GM12878 (cell line): ENCODE measurements around the gene PDCD10. TPM values are rescaled to one million over a fixed set of nuclear protein-coding genes. Genes with fewer than 3 reads are reported as not detected.

ENCODE experiments used
- ATAC-seq: fragments of 200-7000 bp; cut with Tn5 transposase; 3 replicates; pipeline ENCODE4 v1.9.1; 2020; ENCODE audit warnings: mild to moderate bottlenecking, moderate library complexity
- BruUV-seq: library from RNA; stranded (reverse); fragments of 400-500 nt; replicated peaks from 2 replicates; lab custom pipeline; 2021; lab: Mats Ljungman, UMichigan
- CTCF ChIA-PET: fragments of 300-600 bp; sonication (Branson Sonifier 250); formaldehyde crosslinking; extraction: SDS; loops from one replicate; lab custom pipeline; 2021; ENCODE audit warnings: inconsistent platforms; lab: Yijun Ruan, JAX
- POLR2A ChIA-PET: fragments of 350-600 bp; formaldehyde crosslinking; extraction: SDS; loops from one replicate; lab custom pipeline; 2021; ENCODE audit warnings: inconsistent platforms; lab: Charles Lee
- RAD21 ChIA-PET: fragments of 300-600 bp; sonication (Branson Sonifier 250); formaldehyde crosslinking; loops from one replicate; lab custom pipeline; 2023; ENCODE audit warnings: antibody characterized with exemption; ENCODE audit not compliant: unreplicated experiment; lab: Charles Lee
- SMC1A ChIA-PET: fragments of 300-600 bp; sonication (Branson Sonifier 250); formaldehyde crosslinking; loops from one replicate; lab custom pipeline; 2023; ENCODE audit not compliant: unreplicated experiment, uncharacterized antibody; lab: Charles Lee
- DNase-seq: peaks from one replicate; pipeline ENCODE4 v3.0.0-alpha.2; 2011; ENCODE audit warnings: low read depth, low spot score
- FAIRE-seq: peaks from 3 replicates; lab custom pipeline; 2011; peaks lifted over from hg19 to GRCh38; lab: Jason Lieb, UNC
- H2AFZ ChIP-seq: 2 replicates; pipeline ENCODE4 v1.6.0; 2011; ENCODE audit warnings: low read depth, low read length, control low read depth; ENCODE audit not compliant: control insufficient read depth
- H3K27ac ChIP-seq: 2 replicates; pipeline ENCODE4 v1.5.1; 2011; ENCODE audit warnings: control low read depth; ENCODE audit not compliant: control insufficient read depth, insufficient read depth
- H3K27me3 ChIP-seq, 2 experiments: replicated peaks in 1 of 2; 2 replicates each; pipeline versions ENCODE4 v1.6.0 to v1.6.1; 2011; ENCODE audit warnings: low read length in 1 of 2; ENCODE audit not compliant: control insufficient read depth in 2 of 2, insufficient read depth in 2 of 2
- H3K36me3 ChIP-seq, 2 experiments: 2 replicates each; pipeline ENCODE4 v1.5.1; 2011; ENCODE audit warnings: low read length in 1 of 2; ENCODE audit not compliant: control insufficient read depth in 2 of 2, insufficient read depth in 2 of 2
- H3K4me1 ChIP-seq: 2 replicates; pipeline ENCODE4 v1.6.1; 2011; ENCODE audit warnings: mild to moderate bottlenecking, low read length, moderate library complexity, mixed read lengths; ENCODE audit not compliant: control insufficient read depth, insufficient read depth
- H3K4me2 ChIP-seq: 2 replicates; pipeline ENCODE4 v1.6.0; 2011; ENCODE audit warnings: control low read depth; ENCODE audit not compliant: control insufficient read depth, insufficient read depth
- H3K4me3 ChIP-seq: fragments of 200-600 bp; sonication (generic); 2 replicates; pipeline ENCODE4 v1.5.1; 2016
- H3K79me2 ChIP-seq: 2 replicates; pipeline ENCODE4 v1.6.0; 2011; ENCODE audit warnings: low read length; ENCODE audit not compliant: control insufficient read depth, insufficient read depth
- H3K9ac ChIP-seq: 2 replicates; pipeline ENCODE4 v1.8.0; 2011; ENCODE audit warnings: low read length, control low read depth, mixed read lengths; ENCODE audit not compliant: control insufficient read depth, insufficient read depth
- H3K9me3 ChIP-seq: replicated peaks from 3 replicates; pipeline ENCODE4 v1.5.1; 2011; ENCODE audit warnings: mild to moderate bottlenecking, low read length; ENCODE audit not compliant: control insufficient read depth, insufficient read depth
- H4K20me1 ChIP-seq: 2 replicates; pipeline ENCODE4 v1.6.0; 2011; ENCODE audit not compliant: control insufficient read depth, insufficient read depth
- CBX3 ChIP-seq: fragments of 200-600 bp; sonication (generic); IDR thresholded peaks from 2 replicates; pipeline ENCODE4 v1.6.1; 2016; ENCODE audit warnings: low read depth, borderline replicate concordance
- CREB1 ChIP-seq: IDR thresholded peaks from 2 replicates; pipeline ENCODE4 v1.6.1; 2012; ENCODE audit warnings: low read depth, mild to moderate bottlenecking, inconsistent platforms
- GATAD2B ChIP-seq: fragments of 450-650 bp; conservative IDR thresholded peaks from 2 replicates; pipeline ENCODE4 v1.6.1; 2017; ENCODE audit warnings: low read depth, mild to moderate bottlenecking, moderate library complexity
- MTA2 ChIP-seq: fragments of 450-650 bp; IDR thresholded peaks from 2 replicates; pipeline ENCODE4 v1.6.1; 2016; ENCODE audit warnings: low read depth, mild to moderate bottlenecking, moderate library complexity
- POLR2AphosphoS2 ChIP-seq: IDR thresholded peaks from 2 replicates; pipeline ENCODE4 v1.6.1; 2011; ENCODE audit warnings: low read depth, mild to moderate bottlenecking, low read length, improper control_type of control experiment, moderate library complexity
- PRDM15 ChIP-seq: fragments of 450-650 bp; formaldehyde crosslinking; IDR thresholded peaks from 2 replicates; pipeline ENCODE4 v1.4.0; 2020; ENCODE audit warnings: mild to moderate bottlenecking, moderate library complexity
- RB1 ChIP-seq: fragments of 450-650 bp; formaldehyde crosslinking; IDR thresholded peaks from 2 replicates; pipeline ENCODE4 v1.6.1; 2017; ENCODE audit warnings: mild to moderate bottlenecking, borderline replicate concordance
- RBBP5 ChIP-seq: fragments of 200-600 bp; sonication (generic); conservative IDR thresholded peaks from 2 replicates; pipeline ENCODE4 v1.6.1; 2016
- REST ChIP-seq: IDR thresholded peaks from 2 replicates; pipeline ENCODE4 v1.6.1; 2012; ENCODE audit warnings: mild to moderate bottlenecking, low read depth, low read length
- TCF7 ChIP-seq: IDR thresholded peaks from 2 replicates; pipeline ENCODE4 v1.6.1; 2014; ENCODE audit warnings: antibody characterized with exemption, borderline replicate concordance
- YY1 ChIP-seq: IDR thresholded peaks from 2 replicates; pipeline ENCODE4 v1.6.1; 2011; ENCODE audit warnings: low read depth, mild to moderate bottlenecking, low read length
- WGBS: methylation state at CpG from one replicate; pipeline ENCODE4 v1.1.6; 2016; ENCODE audit warnings: low lambda C conversion rate; ENCODE audit not compliant: insufficient replicate concordance, insufficient coverage; ENCODE audit errors: missing lambda C conversion rate; 5-methylcytosine and 5-hydroxymethylcytosine counted together
- in situ Hi-C: fragments of 300-500 bp; cut with MboI; formaldehyde crosslinking; loops from 9 replicates; pipeline ENCODE4 v1.14.3; 2018; ENCODE audit warnings: mixed read lengths
- intact Hi-C: fragments of 100-400 bp; cut with micrococcal nuclease; formaldehyde crosslinking; loops from one replicate; pipeline ENCODE4 v1.14.2; 2022; ENCODE audit not compliant: unreplicated experiment
- polyA plus RNA-seq, 11 experiments: library from polyadenylated mRNA; depleted of rRNA in 4 of 11; unstranded in 6 of 11; stranded (reverse) in 5 of 11; fragments of >200 nt; fragmentation: Nextera tagmentation in 4 of 11; fragmentation: Illumina TruSeq in 1 of 11; extraction: Ambion mirVana in 4 of 11; extraction: Trizol in 1 of 11; gene quantifications; 1 replicate in 1 of 11; 2 replicates in 10 of 11; pipeline versions ENCODE4 v1.2.1 to v1.2.3, GENCODE V29; 2011 to 2016; ENCODE audit warnings: inconsistent platforms in 2 of 11, missing spikeins in 2 of 11, low read depth in 1 of 11
- total RNA-seq, 4 experiments: library from RNA; depleted of rRNA in 3 of 4; stranded (reverse); fragments of >200 nt in 3 of 4; fragmentation: Illumina TruSeq in 1 of 4; extraction: Trizol in 1 of 4; gene quantifications; 2 replicates each; pipeline versions ENCODE4 v1.2.1 to v1.2.3, GENCODE V29; 2013 to 2021

PDCD10 gene
- total and polyA plus RNA-seq, 10 of the 15 experiments (the other 5 are each of a cell fraction or from before 2014, with no cell fraction given), result 64.1 to 247 (median 125) TPM

- Histone ChIP-seq H3K4me3 (no peak overlapping the region), H3K79me2 (no peaks in the 10 kb centered on the region), H3K4me2 (no peak overlapping the region), H3K9me3 (no peaks in the 10 kb centered on the region), H3K9ac (no peak overlapping the region), H3K27ac (no peak overlapping the region), H3K27me3 (no peaks in the 10 kb centered on the region; a peak in 1 of 4 replicates), H4K20me1 (no peaks in the 10 kb centered on the region), H3K4me1 (no peaks in the 10 kb centered on the region), H3K36me3 (no peaks in the 10 kb centered on the region), H2AFZ (no peak overlapping the region)
- BruUV-seq, result no TSS peak
- TF ChIP-seq RBBP5, result no peak
- no peak for TF ChIP-seq PRDM15 (CRISPR knock-in tag)
- SMC1A ChIA-PET, result no interaction called here
- RAD21 ChIA-PET, result no interaction called here
- in situ Hi-C loops (no loop called here), intact Hi-C loops (no loop called here)
- WGBS, result 53% methylated on average over 3 of the region's 3 CpGs
- DNase-seq (no peak), FAIRE-seq (no peak), ATAC-seq (no peak)
- POLR2A ChIA-PET, result no interaction called here
- CTCF ChIA-PET, result no interaction called here
Measured at GRCh38 chr3:167657684-167658225, 76.9 kb downstream of the PDCD10 start.

GRCh38 chr3:167656821-167657220, 77.9 kb downstream of the PDCD10 start:
- SMC1A ChIA-PET, result interaction anchor here (1.0 kb wide), 1 partner anchor 118 kb away, joined by 3 read pairs; no protein-coding TSS in a partner anchor
- TF ChIP-seq CBX3 (no peak), YY1 (no peak), RB1 (no peak), MTA2 (no peak), TCF7 (no peak), POLR2AphosphoS2 (no peak), GATAD2B (no peak), REST (no peak), CREB1 (no peak)

More at GRCh38 chr3:167656821-167657220, 77.9 kb downstream of the PDCD10 start:
- no peaks in the 10 kb centered on the region for H4K20me1 ChIP-seq
- H3K27me3 ChIP-seq, result no peaks in the 10 kb centered on the region; a peak in 1 of 4 replicates
- in situ Hi-C loops (no loop called here), intact Hi-C loops (no loop called here)
- no peak overlapping the region for H3K4me3 ChIP-seq
- H3K36me3 ChIP-seq, result no peaks in the 10 kb centered on the region
- H3K27ac ChIP-seq, result no peak overlapping the region
- H3K9ac ChIP-seq, result no peak overlapping the region
- H3K79me2 ChIP-seq, result no peaks in the 10 kb centered on the region
- 0% methylated on average over 1 of the region's 1 CpG for WGBS
- no peaks in the 10 kb centered on the region for H3K9me3 ChIP-seq
- POLR2A ChIA-PET, result no interaction called here
- no peak for FAIRE-seq
- BruUV-seq, result no TSS peak
- H2AFZ ChIP-seq, result no peak overlapping the region
- no peak for DNase-seq
- H3K4me1 ChIP-seq, result no peaks in the 10 kb centered on the region
- H3K4me2 ChIP-seq, result no peak overlapping the region
- CTCF ChIA-PET, result interaction anchor here (0.8 kb wide), 2 partner anchors 16 to 24 kb away, joined by 3 to 4 read pairs; no protein-coding TSS in a partner anchor
- RAD21 ChIA-PET, result no interaction called here
- no peak for ATAC-seq
